WTC11 (cell line): ENCODE results near the gene SPATA2. TPM values are rescaled to one million over a fixed set of nuclear protein-coding genes. Genes with fewer than 3 reads are reported as not detected.

Experiments used
- ATAC-seq: fragments of 200-7000 bp; cut with Tn5 transposase; 2 replicates; pipeline ENCODE4 v1.10.0; 2021; ENCODE audit warnings: mild to moderate bottlenecking, moderate library complexity
- CTCF ChIA-PET: fragments of 300-600 bp; sonication (Branson Sonifier 250); formaldehyde crosslinking; loops from one replicate; lab custom pipeline; 2021; ENCODE audit warnings: antibody characterized with exemption; lab: Charles Lee
- POLR2A ChIA-PET: fragments of 350-600 bp; sonication (Branson Sonifier 250); formaldehyde crosslinking; loops from one replicate; lab custom pipeline; 2021; ENCODE audit warnings: antibody characterized with exemption; lab: Charles Lee
- DNase-seq: peaks from one replicate; pipeline ENCODE4 v3.0.0; 2021; ENCODE audit warnings: low spot score
- H3K27ac Mint-ChIP-seq: 2 replicates; pipeline ENCODE4 v1.8.0; 2021; ENCODE audit warnings: mixed read lengths
- H3K27me3 Mint-ChIP-seq: 2 replicates; pipeline ENCODE4 v1.8.0; 2021; ENCODE audit warnings: low read depth, mild to moderate bottlenecking, moderate library complexity, mixed read lengths
- H3K36me3 Mint-ChIP-seq: 2 replicates; pipeline ENCODE4 v1.8.0; 2021; ENCODE audit warnings: mixed read lengths
- H3K4me1 Mint-ChIP-seq: 2 replicates; pipeline ENCODE4 v1.8.0; 2022; ENCODE audit warnings: mixed read lengths
- H3K4me3 Mint-ChIP-seq: 2 replicates; pipeline ENCODE4 v1.8.0; 2021; ENCODE audit warnings: mild to moderate bottlenecking, moderate library complexity, mixed read lengths
- H3K9me3 Mint-ChIP-seq: 2 replicates; pipeline ENCODE4 v1.8.0; 2021; ENCODE audit warnings: mixed read lengths
- FOXP1 ChIP-seq: sonication (generic); formaldehyde crosslinking; IDR thresholded peaks from 2 replicates; pipeline ENCODE4 v1.8.0; 2022; ENCODE audit warnings: missing genetic modification reagents, mild to moderate bottlenecking, moderate library complexity, borderline replicate concordance
- HMGA2 ChIP-seq: fragments of 250-450 bp; sonication (Bioruptor Pico); IDR thresholded peaks from 2 replicates; pipeline ENCODE4 v1.4.0; 2021; ENCODE audit warnings: mild to moderate bottlenecking, moderate library complexity
- KAT7 ChIP-seq: sonication (generic); formaldehyde crosslinking; IDR thresholded peaks from 2 replicates; pipeline ENCODE4 v1.8.1; 2023; ENCODE audit warnings: missing genetic modification reagents, mild to moderate bottlenecking, borderline replicate concordance
- MXD4 ChIP-seq: fragments of 250-450 bp; sonication (Bioruptor Pico); IDR thresholded peaks from 2 replicates; pipeline ENCODE4 v1.8.0; 2021; ENCODE audit warnings: mild to moderate bottlenecking, moderate library complexity, borderline replicate concordance
- NR3C1 ChIP-seq: sonication (generic); formaldehyde crosslinking; conservative IDR thresholded peaks from 2 replicates; pipeline ENCODE4 v1.8.1; 2023; ENCODE audit warnings: low read depth, mild to moderate bottlenecking, missing genetic modification reagents
- RORB ChIP-seq: fragments of 250-450 bp; sonication (Bioruptor Pico); IDR thresholded peaks from 2 replicates; pipeline ENCODE4 v1.9.0; 2021; ENCODE audit warnings: mild to moderate bottlenecking
- SOX15 ChIP-seq: fragments of 250-450 bp; sonication (Bioruptor Pico); IDR thresholded peaks from 2 replicates; pipeline ENCODE4 v1.9.0; 2021; ENCODE audit warnings: mild to moderate bottlenecking
- ZBTB21 ChIP-seq: sonication (generic); formaldehyde crosslinking; IDR thresholded peaks from 2 replicates; pipeline ENCODE4 v1.8.1; 2023; ENCODE audit warnings: mild to moderate bottlenecking, missing genetic modification reagents, borderline replicate concordance
- ZNF232 ChIP-seq: sonication (generic); formaldehyde crosslinking; IDR thresholded peaks from 2 replicates; pipeline ENCODE4 v1.8.0; 2022; ENCODE audit warnings: mild to moderate bottlenecking, missing genetic modification reagents
- ZNF263 ChIP-seq: sonication (generic); formaldehyde crosslinking; IDR thresholded peaks from 2 replicates; pipeline ENCODE4 v1.8.1; 2022; ENCODE audit warnings: low read depth, mild to moderate bottlenecking, moderate library complexity, missing genetic modification reagents
- ZNF396 ChIP-seq: fragments of 250-450 bp; sonication (Bioruptor Pico); IDR thresholded peaks from 2 replicates; pipeline ENCODE4 v1.8.0; 2021; ENCODE audit warnings: mild to moderate bottlenecking, moderate library complexity, borderline replicate concordance
- ZNF416 ChIP-seq: fragments of 250-450 bp; sonication (Bioruptor Pico); IDR thresholded peaks from 2 replicates; pipeline ENCODE4 v1.9.0; 2021; ENCODE audit warnings: mild to moderate bottlenecking, inconsistent platforms
- ZNF671 ChIP-seq: fragments of 250-450 bp; sonication (Bioruptor Pico); IDR thresholded peaks from 2 replicates; pipeline ENCODE4 v1.8.0; 2021; ENCODE audit warnings: mild to moderate bottlenecking
- total RNA-seq: library from RNA; stranded (reverse); gene quantifications from 3 replicates; pipeline ENCODE4 v1.2.3, GENCODE V29; 2021
- TF ChIP-seq, protein P1 (sequence below): sonication (generic); formaldehyde crosslinking; IDR thresholded peaks from 2 replicates; pipeline ENCODE4 v1.8.1; 2022; ENCODE audit warnings: mild to moderate bottlenecking, missing genetic modification reagents, moderate library complexity, borderline replicate concordance
- TF ChIP-seq, protein P2 (sequence below): sonication (generic); formaldehyde crosslinking; IDR thresholded peaks from 2 replicates; pipeline ENCODE4 v1.8.0; 2022; ENCODE audit warnings: mild to moderate bottlenecking, missing genetic modification reagents
- TF ChIP-seq, protein P3 (sequence below): sonication (generic); formaldehyde crosslinking; conservative IDR thresholded peaks from 2 replicates; pipeline ENCODE4 v1.8.1; 2022; ENCODE audit warnings: mild to moderate bottlenecking, missing genetic modification reagents
- TF ChIP-seq, protein P4 (sequence below): sonication (generic); formaldehyde crosslinking; IDR thresholded peaks from 2 replicates; pipeline ENCODE4 v1.8.1; 2023; ENCODE audit warnings: mild to moderate bottlenecking, missing genetic modification reagents, borderline replicate concordance
- TF ChIP-seq, protein P5 (sequence below): fragments of 200-600 bp; IDR thresholded peaks from 2 replicates; pipeline ENCODE4 v1.8.0; 2022; ENCODE audit warnings: antibody characterized with exemption
- TF ChIP-seq, protein P6 (sequence below): sonication (generic); formaldehyde crosslinking; IDR thresholded peaks from 2 replicates; pipeline ENCODE4 v1.8.1; 2022; ENCODE audit warnings: low read depth, missing genetic modification reagents, borderline replicate concordance
- TF ChIP-seq, protein P7 (sequence below): fragments of 250-450 bp; sonication (Bioruptor Pico); IDR thresholded peaks from 2 replicates; pipeline ENCODE4 v1.9.0; 2021; ENCODE audit warnings: moderate library complexity, mild to moderate bottlenecking, inconsistent platforms, borderline replicate concordance

The SPATA2 gene
- total RNA-seq, 1 experiment from 2014 or later, result 11.3 TPM

DNA sequence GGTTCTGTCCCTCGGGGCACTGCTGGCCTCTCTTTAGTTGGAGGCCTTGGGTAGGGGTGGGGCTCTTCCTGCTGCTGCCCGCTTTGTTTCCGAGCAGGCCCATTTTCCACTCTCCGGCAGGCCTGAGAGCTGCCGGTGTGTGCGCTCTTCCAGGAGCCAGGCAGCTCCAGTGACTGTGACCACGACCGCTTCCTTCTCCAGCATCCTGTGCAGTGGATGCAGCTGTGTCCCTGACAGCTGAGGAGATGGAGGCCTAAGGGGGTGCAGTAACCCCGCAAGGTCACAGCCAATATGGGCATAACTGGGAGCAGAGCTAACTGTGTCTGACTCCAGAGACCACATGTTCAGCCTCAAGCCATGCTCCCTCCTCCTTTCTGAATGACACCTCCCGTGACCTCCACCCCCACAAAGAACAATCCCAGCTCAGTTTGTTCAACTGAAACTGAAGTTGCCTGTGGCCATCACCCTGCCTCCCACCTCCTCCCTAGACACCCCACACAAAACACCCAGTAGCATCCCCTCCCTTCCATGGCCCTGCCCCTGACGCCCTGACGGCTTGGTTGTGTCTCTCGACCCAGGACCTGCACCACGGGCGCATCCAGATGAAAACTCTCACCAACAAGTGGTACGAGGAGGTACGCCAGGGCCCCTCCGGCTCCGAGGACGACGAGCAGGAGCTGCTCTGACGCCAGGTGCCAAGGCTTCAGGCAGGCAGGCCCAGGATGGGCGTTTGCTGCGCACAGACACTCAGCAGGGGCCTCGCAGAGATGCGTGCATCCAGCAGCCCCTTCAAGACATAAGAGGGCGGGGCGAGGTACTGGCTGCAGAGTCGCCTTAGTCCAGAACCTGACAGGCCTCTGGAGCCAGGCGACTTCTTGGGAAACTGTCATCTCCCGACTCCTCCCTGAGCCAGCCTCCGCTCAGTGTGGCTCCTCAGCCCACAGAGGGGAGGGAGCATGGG lies 27.8 kb downstream of the SPATA2 start:
- ChIA-PET CTCF (interaction anchor here (0.9 to 6.2 kb wide), 32 partner anchors 12 to 405 kb away, joined by 3 to 110 read pairs (median 5); partner anchors contain the start of genes KCNB1 and SLC9A8), POLR2A (interaction anchor here (1.0 kb wide), 1 partner anchor 277 kb away, joined by 3 read pairs; no protein-coding TSS in a partner anchor)
- Mint-ChIP-seq H3K27ac (peak overlapping the region; percentile 32), H3K4me1 (peaks cover 37% of the 10 kb centered on the region), H3K36me3 (no peaks in the 10 kb centered on the region), H3K4me3 (no peak overlapping the region), H3K9me3 (no peaks in the 10 kb centered on the region), H3K27me3 (no peaks in the 10 kb centered on the region)
- no peak for ATAC-seq
- no peak for DNase-seq
- TF ChIP-seq ZBTB21 (no peak), HMGA2 (CRISPR knock-in tag) (no peak), ZNF416 (CRISPR knock-in tag) (no peak), FOXP1 (CRISPR knock-in tag) (no peak), MXD4 (no peak), ZNF671 (CRISPR knock-in tag) (no peak), NR3C1 (CRISPR knock-in tag) (no peak), KAT7 (no peak)
- TF ChIP-seq, protein P1, sequence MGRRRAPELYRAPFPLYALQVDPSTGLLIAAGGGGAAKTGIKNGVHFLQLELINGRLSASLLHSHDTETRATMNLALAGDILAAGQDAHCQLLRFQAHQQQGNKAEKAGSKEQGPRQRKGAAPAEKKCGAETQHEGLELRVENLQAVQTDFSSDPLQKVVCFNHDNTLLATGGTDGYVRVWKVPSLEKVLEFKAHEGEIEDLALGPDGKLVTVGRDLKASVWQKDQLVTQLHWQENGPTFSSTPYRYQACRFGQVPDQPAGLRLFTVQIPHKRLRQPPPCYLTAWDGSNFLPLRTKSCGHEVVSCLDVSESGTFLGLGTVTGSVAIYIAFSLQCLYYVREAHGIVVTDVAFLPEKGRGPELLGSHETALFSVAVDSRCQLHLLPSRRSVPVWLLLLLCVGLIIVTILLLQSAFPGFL, result no peak
- TF ChIP-seq, protein P2, sequence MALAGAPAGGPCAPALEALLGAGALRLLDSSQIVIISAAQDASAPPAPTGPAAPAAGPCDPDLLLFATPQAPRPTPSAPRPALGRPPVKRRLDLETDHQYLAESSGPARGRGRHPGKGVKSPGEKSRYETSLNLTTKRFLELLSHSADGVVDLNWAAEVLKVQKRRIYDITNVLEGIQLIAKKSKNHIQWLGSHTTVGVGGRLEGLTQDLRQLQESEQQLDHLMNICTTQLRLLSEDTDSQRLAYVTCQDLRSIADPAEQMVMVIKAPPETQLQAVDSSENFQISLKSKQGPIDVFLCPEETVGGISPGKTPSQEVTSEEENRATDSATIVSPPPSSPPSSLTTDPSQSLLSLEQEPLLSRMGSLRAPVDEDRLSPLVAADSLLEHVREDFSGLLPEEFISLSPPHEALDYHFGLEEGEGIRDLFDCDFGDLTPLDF (CRISPR knock-in tag), result no peak
- TF ChIP-seq, protein P3, sequence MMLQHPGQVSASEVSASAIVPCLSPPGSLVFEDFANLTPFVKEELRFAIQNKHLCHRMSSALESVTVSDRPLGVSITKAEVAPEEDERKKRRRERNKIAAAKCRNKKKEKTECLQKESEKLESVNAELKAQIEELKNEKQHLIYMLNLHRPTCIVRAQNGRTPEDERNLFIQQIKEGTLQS (CRISPR knock-in tag), result no peak

DNA sequence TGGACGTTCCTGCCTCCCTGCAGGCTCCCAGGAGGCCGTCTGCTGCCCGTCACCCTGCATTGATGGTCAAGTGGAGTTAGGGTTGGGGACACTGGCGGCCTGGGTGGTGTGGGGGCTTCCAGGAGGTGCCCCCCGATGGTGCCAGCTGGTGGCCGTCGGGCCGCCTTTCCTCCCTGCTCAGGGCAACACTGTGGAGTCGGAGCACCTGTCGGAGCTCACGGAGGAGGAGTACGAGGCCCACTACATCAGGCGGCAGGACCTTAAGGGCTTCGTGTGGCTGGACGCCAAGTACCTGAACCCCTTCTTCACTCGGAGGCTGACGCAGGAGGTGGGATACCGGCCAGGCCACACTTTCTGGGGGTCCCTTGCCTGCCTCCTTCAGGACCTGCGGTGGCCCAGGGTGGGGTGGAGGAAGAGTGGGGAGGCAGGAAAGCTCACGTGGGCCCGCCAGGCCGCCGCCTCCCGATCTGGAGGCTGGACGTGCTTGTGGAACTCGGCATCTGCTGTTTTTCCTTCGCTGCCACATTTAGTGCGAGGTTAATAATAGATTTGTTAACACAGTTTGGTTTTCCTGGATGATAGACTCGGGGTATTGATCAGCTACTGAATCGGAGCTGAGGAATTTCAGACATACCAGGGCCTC lies 28.6 kb downstream of the SPATA2 start:
- ChIA-PET POLR2A (no interaction called here), CTCF (interaction anchor here (0.6 to 6.2 kb wide), 13 partner anchors 14 to 863 kb away, joined by 3 to 110 read pairs (median 7); no protein-coding TSS in a partner anchor)
- H3K4me1 Mint-ChIP-seq, result peaks cover 36% of the 10 kb centered on the region
- no peak overlapping the region for H3K4me3 Mint-ChIP-seq
- TF ChIP-seq ZNF263 (no peak), ZNF416 (CRISPR knock-in tag) (no peak), ZNF396 (no peak), RORB (CRISPR knock-in tag) (no peak), ZNF671 (CRISPR knock-in tag) (no peak), ZNF232 (CRISPR knock-in tag) (no peak), SOX15 (CRISPR knock-in tag) (no peak)
- TF ChIP-seq, protein P4, sequence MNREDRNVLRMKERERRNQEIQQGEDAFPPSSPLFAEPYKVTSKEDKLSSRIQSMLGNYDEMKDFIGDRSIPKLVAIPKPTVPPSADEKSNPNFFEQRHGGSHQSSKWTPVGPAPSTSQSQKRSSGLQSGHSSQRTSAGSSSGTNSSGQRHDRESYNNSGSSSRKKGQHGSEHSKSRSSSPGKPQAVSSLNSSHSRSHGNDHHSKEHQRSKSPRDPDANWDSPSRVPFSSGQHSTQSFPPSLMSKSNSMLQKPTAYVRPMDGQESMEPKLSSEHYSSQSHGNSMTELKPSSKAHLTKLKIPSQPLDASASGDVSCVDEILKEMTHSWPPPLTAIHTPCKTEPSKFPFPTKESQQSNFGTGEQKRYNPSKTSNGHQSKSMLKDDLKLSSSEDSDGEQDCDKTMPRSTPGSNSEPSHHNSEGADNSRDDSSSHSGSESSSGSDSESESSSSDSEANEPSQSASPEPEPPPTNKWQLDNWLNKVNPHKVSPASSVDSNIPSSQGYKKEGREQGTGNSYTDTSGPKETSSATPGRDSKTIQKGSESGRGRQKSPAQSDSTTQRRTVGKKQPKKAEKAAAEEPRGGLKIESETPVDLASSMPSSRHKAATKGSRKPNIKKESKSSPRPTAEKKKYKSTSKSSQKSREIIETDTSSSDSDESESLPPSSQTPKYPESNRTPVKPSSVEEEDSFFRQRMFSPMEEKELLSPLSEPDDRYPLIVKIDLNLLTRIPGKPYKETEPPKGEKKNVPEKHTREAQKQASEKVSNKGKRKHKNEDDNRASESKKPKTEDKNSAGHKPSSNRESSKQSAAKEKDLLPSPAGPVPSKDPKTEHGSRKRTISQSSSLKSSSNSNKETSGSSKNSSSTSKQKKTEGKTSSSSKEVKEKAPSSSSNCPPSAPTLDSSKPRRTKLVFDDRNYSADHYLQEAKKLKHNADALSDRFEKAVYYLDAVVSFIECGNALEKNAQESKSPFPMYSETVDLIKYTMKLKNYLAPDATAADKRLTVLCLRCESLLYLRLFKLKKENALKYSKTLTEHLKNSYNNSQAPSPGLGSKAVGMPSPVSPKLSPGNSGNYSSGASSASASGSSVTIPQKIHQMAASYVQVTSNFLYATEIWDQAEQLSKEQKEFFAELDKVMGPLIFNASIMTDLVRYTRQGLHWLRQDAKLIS (CRISPR knock-in tag), result no peak
- TF ChIP-seq, protein P5, sequence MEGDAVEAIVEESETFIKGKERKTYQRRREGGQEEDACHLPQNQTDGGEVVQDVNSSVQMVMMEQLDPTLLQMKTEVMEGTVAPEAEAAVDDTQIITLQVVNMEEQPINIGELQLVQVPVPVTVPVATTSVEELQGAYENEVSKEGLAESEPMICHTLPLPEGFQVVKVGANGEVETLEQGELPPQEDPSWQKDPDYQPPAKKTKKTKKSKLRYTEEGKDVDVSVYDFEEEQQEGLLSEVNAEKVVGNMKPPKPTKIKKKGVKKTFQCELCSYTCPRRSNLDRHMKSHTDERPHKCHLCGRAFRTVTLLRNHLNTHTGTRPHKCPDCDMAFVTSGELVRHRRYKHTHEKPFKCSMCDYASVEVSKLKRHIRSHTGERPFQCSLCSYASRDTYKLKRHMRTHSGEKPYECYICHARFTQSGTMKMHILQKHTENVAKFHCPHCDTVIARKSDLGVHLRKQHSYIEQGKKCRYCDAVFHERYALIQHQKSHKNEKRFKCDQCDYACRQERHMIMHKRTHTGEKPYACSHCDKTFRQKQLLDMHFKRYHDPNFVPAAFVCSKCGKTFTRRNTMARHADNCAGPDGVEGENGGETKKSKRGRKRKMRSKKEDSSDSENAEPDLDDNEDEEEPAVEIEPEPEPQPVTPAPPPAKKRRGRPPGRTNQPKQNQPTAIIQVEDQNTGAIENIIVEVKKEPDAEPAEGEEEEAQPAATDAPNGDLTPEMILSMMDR, result no peak
- TF ChIP-seq, protein P6, sequence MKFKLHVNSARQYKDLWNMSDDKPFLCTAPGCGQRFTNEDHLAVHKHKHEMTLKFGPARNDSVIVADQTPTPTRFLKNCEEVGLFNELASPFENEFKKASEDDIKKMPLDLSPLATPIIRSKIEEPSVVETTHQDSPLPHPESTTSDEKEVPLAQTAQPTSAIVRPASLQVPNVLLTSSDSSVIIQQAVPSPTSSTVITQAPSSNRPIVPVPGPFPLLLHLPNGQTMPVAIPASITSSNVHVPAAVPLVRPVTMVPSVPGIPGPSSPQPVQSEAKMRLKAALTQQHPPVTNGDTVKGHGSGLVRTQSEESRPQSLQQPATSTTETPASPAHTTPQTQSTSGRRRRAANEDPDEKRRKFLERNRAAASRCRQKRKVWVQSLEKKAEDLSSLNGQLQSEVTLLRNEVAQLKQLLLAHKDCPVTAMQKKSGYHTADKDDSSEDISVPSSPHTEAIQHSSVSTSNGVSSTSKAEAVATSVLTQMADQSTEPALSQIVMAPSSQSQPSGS (CRISPR knock-in tag), result no peak
- TF ChIP-seq, protein P7, sequence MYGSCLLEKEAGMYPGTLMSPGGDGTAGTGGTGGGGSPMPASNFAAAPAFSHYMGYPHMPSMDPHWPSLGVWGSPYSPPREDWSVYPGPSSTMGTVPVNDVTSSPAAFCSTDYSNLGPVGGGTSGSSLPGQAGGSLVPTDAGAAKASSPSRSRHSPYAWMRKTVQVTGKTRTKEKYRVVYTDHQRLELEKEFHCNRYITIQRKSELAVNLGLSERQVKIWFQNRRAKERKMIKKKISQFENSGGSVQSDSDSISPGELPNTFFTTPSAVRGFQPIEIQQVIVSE, result no peak
- DNase-seq (no peak), ATAC-seq (no peak)
- H3K27me3 Mint-ChIP-seq, result no peaks in the 10 kb centered on the region
- no peaks in the 10 kb centered on the region for H3K36me3 Mint-ChIP-seq
- H3K27ac Mint-ChIP-seq, result 0 out of 2 replicates have a peak overlapping the region, but pooled peaks have one; percentile 14
- H3K9me3 Mint-ChIP-seq, result no peaks in the 10 kb centered on the region
